GM18858 (cell line): ENCODE measurements around the gene ADAP1.
A peak's percentile ranks its signal among the peaks of the same experiment; 100 is the strongest.
"Not testable (repeated sequence)": the region's sequence is repeated elsewhere in the genome, so short reads cannot be mapped to it uniquely, and the experiment has no call there.

Experiments used
- ATAC-seq: cut with Tn5 transposase; IDR thresholded peaks from one replicate; pipeline ENCODE4 v1.9.1; 2021; ENCODE audit not compliant: unreplicated experiment

The ADAP1 gene

GRCh38 chr7:975702-976473 lies 21.4 kb upstream of the ADAP1 start:
- no peak for ATAC-seq

- ATAC-seq = peak; percentile 54
Observed at GRCh38 chr7:974820-975681, 20.6 kb upstream of the ADAP1 start, which contains the start of gene COX19. COX19 (minus strand) TSS chr7:975549; CDS start chr7:975509, 40 bp downstream.

GRCh38 chr7:974172-974571 lies 19.7 kb upstream of the ADAP1 start:
- ATAC-seq = no peak

GRCh38 chr7:973312-973711 lies 18.8 kb upstream of the ADAP1 start:
- no peak for ATAC-seq

GRCh38 chr7:972676-973309 lies 18.3 kb upstream of the ADAP1 start:
- ATAC-seq = no peak

GRCh38 chr7:972110-972509 lies 17.6 kb upstream of the ADAP1 start:
- ATAC-seq = no peak

- no peak for ATAC-seq
Observed at GRCh38 chr7:970744-971143, 16.3 kb upstream of the ADAP1 start.

- no peak for ATAC-seq
Observed at GRCh38 chr7:969403-969802, 14.9 kb upstream of the ADAP1 start.

- no peak for ATAC-seq
Observed at GRCh38 chr7:968205-969105, 14.0 kb upstream of the ADAP1 start.

GRCh38 chr7:967361-968082 lies 13.0 kb upstream of the ADAP1 start:
- no peak for ATAC-seq

- ATAC-seq = no peak
Observed at GRCh38 chr7:966291-967069, 12.0 kb upstream of the ADAP1 start.

GRCh38 chr7:964401-965231 lies 10.1 kb upstream of the ADAP1 start:
- no peak for ATAC-seq

GRCh38 chr7:963236-964078 lies 9.0 kb upstream of the ADAP1 start:
- ATAC-seq = no peak

GRCh38 chr7:962401-963081 lies 8.1 kb upstream of the ADAP1 start:
- no peak for ATAC-seq

GRCh38 chr7:961546-962400 lies 7.3 kb upstream of the ADAP1 start:
- ATAC-seq = no peak

GRCh38 chr7:960972-961371 lies 6.5 kb upstream of the ADAP1 start:
- not testable (repeated sequence) for ATAC-seq
